G401 (cell line): ENCODE data around the gene PITX2. TPM values are rescaled to one million over a fixed set of nuclear protein-coding genes. Genes with fewer than 3 reads are reported as not detected.
"Not testable (repeated sequence)": the region's sequence is repeated elsewhere in the genome, so short reads cannot be mapped to it uniquely, and the experiment has no call there.

Experiments used
- DNase-seq: peaks from one replicate; pipeline ENCODE4 v3.0.0-alpha.2; 2015; ENCODE audit warnings: low spot score
- in situ Hi-C: cut with HindIII; loops from 2 replicates; pipeline ENCODE4 v1.10.0; 2016; ENCODE audit warnings: low sequenced_read_pairs, mixed read lengths
- total RNA-seq: library from RNA; depleted of rRNA; stranded (reverse); fragments of >200 nt; shearing (Covaris generic); gene quantifications from 2 replicates; pipeline ENCODE4 v1.2.3, GENCODE V29; 2014; rRNA removed

PITX2 gene
- total RNA-seq, 1 experiment from 2014 or later: not detected

- DNase-seq, in situ Hi-C loops: not testable (repeated sequence)
These were observed 46.2 kb downstream of the PITX2 start for GRCh38 chr4:110576696-110577095.

Other genes with a start within 250 kb of the PITX2 start
- gene ENPEP, start 146.9 kb downstream of the PITX2 start, total RNA-seq: not detected in 2 replicates